A673 (cell line): ENCODE measurements around the gene PHC2.

ENCODE experiments used
- EZH2 ChIP-seq: fragments of 200-600 bp; sonication (generic); IDR thresholded peaks from 2 replicates; pipeline ENCODE4 v1.6.1; 2017; ENCODE audit warnings: borderline replicate concordance, low read depth, mild to moderate bottlenecking, mixed read lengths, antibody characterized with exemption, low read length; ENCODE audit not compliant: poor library complexity, severe bottlenecking
- TF ChIP-seq, protein P1 (sequence below): fragments of 300-800, 200-600 bp; sonication (generic); conservative IDR thresholded peaks from 2 replicates; pipeline ENCODE4 v1.5.1; 2017; ENCODE audit warnings: low read depth, mild to moderate bottlenecking, antibody characterized with exemption, low read length, moderate library complexity, mixed read lengths

DNA sequence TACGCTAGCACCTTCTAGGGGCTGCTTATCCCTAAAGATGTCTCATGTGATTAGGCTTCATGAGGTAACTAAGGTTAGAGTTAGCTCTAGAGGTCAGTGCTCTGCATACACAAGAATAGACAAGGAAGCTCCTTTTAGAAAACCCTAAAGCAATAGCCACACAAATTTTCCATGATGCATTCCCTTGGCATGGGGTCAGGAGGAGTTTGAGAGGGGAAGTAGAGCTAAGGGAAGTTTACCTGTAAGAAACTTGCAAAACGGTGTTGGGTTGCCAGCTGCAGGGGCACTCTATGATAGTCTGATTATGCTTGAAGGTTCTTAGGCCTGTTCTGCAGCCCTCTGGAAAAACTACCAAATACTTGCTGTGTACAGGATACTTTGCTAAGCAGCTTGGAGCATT lies 71.0 kb downstream of the PHC2 start:
- TF ChIP-seq, protein P1, sequence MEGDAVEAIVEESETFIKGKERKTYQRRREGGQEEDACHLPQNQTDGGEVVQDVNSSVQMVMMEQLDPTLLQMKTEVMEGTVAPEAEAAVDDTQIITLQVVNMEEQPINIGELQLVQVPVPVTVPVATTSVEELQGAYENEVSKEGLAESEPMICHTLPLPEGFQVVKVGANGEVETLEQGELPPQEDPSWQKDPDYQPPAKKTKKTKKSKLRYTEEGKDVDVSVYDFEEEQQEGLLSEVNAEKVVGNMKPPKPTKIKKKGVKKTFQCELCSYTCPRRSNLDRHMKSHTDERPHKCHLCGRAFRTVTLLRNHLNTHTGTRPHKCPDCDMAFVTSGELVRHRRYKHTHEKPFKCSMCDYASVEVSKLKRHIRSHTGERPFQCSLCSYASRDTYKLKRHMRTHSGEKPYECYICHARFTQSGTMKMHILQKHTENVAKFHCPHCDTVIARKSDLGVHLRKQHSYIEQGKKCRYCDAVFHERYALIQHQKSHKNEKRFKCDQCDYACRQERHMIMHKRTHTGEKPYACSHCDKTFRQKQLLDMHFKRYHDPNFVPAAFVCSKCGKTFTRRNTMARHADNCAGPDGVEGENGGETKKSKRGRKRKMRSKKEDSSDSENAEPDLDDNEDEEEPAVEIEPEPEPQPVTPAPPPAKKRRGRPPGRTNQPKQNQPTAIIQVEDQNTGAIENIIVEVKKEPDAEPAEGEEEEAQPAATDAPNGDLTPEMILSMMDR: no peak
- no peak for TF ChIP-seq EZH2
